SJCRH30 (cell line): Measurements from ENCODE around the gene GPC5. TPM values are rescaled to one million over a fixed set of nuclear protein-coding genes. Genes with fewer than 3 reads are reported as not detected.

Experiments used
- DNase-seq, 2 experiments: peaks; one replicate each; pipeline ENCODE4 v3.0.0-alpha.2; 2015 to 2020
- H3K27ac ChIP-seq: fragments of 250-450 bp; sonication (Bioruptor Pico); 2 replicates; pipeline ENCODE4 v1.5.1; 2020; ENCODE audit warnings: mild to moderate bottlenecking, moderate library complexity
- H3K27me3 ChIP-seq: fragments of 250-450 bp; sonication (Bioruptor Pico); 2 replicates; pipeline ENCODE4 v1.5.1; 2020; ENCODE audit warnings: mild to moderate bottlenecking, moderate library complexity
- H3K36me3 ChIP-seq: fragments of 250-450 bp; sonication (Bioruptor Pico); 2 replicates; pipeline ENCODE4 v1.5.1; 2020; ENCODE audit warnings: mild to moderate bottlenecking, moderate library complexity
- H3K4me1 ChIP-seq: fragments of 250-450 bp; sonication (Bioruptor Pico); 2 replicates; pipeline ENCODE4 v1.5.1; 2020; ENCODE audit warnings: mild to moderate bottlenecking, moderate library complexity
- H3K4me3 ChIP-seq: fragments of 250-450 bp; sonication (Bioruptor Pico); 2 replicates; pipeline ENCODE4 v1.5.1; 2020; ENCODE audit warnings: mild to moderate bottlenecking, moderate library complexity
- H3K9me3 ChIP-seq: fragments of 250-450 bp; sonication (Bioruptor Pico); replicated peaks from 2 replicates; pipeline ENCODE4 v1.5.1; 2020; ENCODE audit warnings: mild to moderate bottlenecking, moderate library complexity
- total RNA-seq: library from RNA; depleted of rRNA; stranded (reverse); fragments of >200 nt; shearing (Covaris generic); gene quantifications from 2 replicates; pipeline ENCODE4 v1.2.3, GENCODE V29; 2014

GPC5 gene
- total RNA-seq, 1 experiment from 2014 or later, result 0.49 TPM

DNA sequence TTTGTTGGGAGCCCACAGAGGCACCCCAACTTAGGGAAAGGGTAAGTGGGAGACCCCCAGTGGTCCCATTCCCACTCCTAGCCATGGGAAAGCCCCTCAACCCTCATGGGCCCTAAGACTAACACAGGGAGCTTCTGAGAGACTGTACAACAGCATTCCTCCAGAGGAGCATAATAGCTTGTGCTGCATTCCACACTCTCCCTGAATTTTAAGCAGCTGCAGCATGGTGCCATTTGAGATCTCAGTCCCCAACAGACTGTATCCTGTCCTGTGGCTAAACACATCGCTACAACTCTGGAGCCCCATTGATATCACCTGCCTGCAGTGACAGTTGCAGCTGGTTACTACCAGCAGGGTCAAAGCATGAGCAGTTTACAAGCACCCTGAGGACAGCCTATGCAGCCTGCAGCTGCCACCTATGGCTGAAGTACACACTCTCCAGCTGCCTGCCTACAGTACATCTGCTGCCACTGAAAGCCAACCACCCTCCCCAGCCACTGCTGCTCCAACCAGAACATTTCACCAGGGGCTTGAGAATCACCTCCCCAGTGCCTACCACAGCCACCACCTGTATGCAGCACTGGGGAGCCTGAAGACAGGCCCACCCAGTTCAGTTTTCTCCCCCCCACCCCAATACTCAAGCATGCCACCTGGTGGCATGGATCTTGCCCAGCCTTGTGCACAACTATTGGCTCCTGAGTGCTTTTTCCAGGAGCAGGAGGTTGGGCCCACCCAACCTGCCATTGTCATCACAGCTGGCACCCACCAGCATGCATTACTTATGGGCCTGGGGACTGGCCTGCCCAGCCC lies 557.3 kb downstream of the GPC5 start:
- no peak overlapping the region for H3K27ac ChIP-seq
- DNase-seq, result peak; percentile 2 to 4
- H3K36me3 ChIP-seq, result no peaks in the 10 kb centered on the region
- no peaks in the 10 kb centered on the region for H3K4me1 ChIP-seq
- no peaks in the 10 kb centered on the region for H3K9me3 ChIP-seq
- no peaks in the 10 kb centered on the region for H3K27me3 ChIP-seq
- no peak overlapping the region for H3K4me3 ChIP-seq

- Histone ChIP-seq H3K36me3 (no peaks in the 10 kb centered on the region), H3K4me3 (no peak overlapping the region), H3K27me3 (no peaks in the 10 kb centered on the region), H3K4me1 (no peaks in the 10 kb centered on the region), H3K9me3 (no peaks in the 10 kb centered on the region), H3K27ac (no peak overlapping the region)
- no peak for DNase-seq
These were observed 562.5 kb downstream of the GPC5 start for GRCh38 chr13:91960947-91961346.

DNA sequence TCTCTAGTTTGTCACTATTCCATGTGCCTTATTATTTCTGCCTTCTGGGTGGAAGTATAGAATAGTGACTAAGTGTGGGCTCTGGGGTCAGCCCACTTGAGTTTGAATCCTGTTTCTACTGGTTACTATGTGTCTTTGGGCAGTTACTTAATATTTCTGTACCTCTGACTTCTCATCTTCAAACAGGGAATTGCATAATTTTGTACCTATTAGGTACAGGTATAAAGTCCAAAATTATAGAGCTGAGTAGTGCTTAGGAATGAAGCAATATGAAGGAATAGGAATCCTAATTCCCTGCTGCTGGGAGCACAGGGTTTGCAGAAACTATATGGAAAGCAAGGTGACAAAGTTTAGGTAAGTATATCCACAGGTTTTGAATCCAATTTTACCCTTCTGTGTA lies 564.5 kb downstream of the GPC5 start:
- no peak for DNase-seq
- Histone ChIP-seq H3K9me3 (no peaks in the 10 kb centered on the region), H3K4me1 (no peaks in the 10 kb centered on the region), H3K4me3 (no peak overlapping the region), H3K27ac (no peak overlapping the region), H3K27me3 (no peaks in the 10 kb centered on the region), H3K36me3 (no peaks in the 10 kb centered on the region)

- Histone ChIP-seq H3K27ac (no peak overlapping the region), H3K27me3 (no peaks in the 10 kb centered on the region), H3K36me3 (no peaks in the 10 kb centered on the region), H3K4me3 (no peak overlapping the region), H3K9me3 (no peaks in the 10 kb centered on the region), H3K4me1 (no peaks in the 10 kb centered on the region)
- no peak for DNase-seq
These were observed 567.1 kb downstream of the GPC5 start for GRCh38 chr13:91965511-91965910.

DNA sequence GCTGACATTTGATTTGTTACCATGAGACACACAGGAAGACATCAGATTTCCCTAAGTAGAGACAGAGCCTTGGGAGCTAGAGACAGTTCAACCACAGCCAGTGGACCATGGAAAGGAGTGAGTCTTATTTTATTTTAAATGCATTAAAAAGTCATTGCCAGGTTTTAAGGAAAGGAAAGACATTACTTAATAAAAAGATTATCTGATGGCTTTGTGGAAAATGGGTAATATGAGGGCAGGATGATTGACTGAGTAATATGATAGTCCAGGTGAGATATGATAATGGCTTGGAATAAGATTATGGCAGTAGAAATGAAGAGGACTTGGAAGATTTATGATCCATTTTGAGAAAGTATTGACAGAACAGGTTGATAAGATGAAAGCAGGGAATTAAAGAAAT lies 580.1 kb downstream of the GPC5 start:
- H3K27me3 ChIP-seq, result no peaks in the 10 kb centered on the region
- no peaks in the 10 kb centered on the region for H3K36me3 ChIP-seq
- no peak for DNase-seq
- H3K4me3 ChIP-seq, result no peak overlapping the region
- no peak overlapping the region for H3K27ac ChIP-seq
- H3K9me3 ChIP-seq, result no peaks in the 10 kb centered on the region
- H3K4me1 ChIP-seq, result no peaks in the 10 kb centered on the region

- no peak overlapping the region for H3K27ac ChIP-seq
- H3K9me3 ChIP-seq, result no peaks in the 10 kb centered on the region
- H3K4me3 ChIP-seq, result no peak overlapping the region
- no peak for DNase-seq
- no peaks in the 10 kb centered on the region for H3K4me1 ChIP-seq
- H3K27me3 ChIP-seq, result no peaks in the 10 kb centered on the region
- H3K36me3 ChIP-seq, result no peaks in the 10 kb centered on the region
These were observed 588.5 kb downstream of the GPC5 start for GRCh38 chr13:91986761-91987483.

GRCh38 chr13:91988331-91988730 lies 589.9 kb downstream of the GPC5 start:
- H3K9me3 ChIP-seq, result no peaks in the 10 kb centered on the region
- no peaks in the 10 kb centered on the region for H3K27me3 ChIP-seq
- no peak for DNase-seq
- H3K4me3 ChIP-seq, result no peak overlapping the region
- H3K4me1 ChIP-seq, result no peaks in the 10 kb centered on the region
- H3K27ac ChIP-seq, result no peak overlapping the region
- no peaks in the 10 kb centered on the region for H3K36me3 ChIP-seq

DNA sequence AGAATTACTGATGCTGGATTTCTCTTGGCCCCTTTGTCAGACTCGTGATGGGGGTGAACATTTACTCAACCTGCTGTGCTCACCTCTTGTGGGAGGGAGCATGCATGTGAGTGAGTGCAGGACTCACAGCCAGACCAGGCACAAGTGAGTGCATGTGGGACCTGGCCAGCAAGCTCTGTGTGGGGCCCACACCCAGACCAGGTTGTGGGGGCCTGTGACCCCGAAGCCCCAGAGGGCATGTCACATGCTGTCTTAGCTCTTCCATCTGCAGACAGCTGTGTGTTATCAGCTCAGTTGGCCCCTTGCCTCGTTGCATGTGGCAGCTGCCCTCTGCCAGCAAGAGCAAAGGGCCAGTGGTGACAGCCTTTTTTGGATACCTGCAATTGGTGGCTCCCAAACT lies 614.4 kb downstream of the GPC5 start:
- no peak overlapping the region for H3K27ac ChIP-seq
- H3K36me3 ChIP-seq, result no peaks in the 10 kb centered on the region
- H3K27me3 ChIP-seq, result no peaks in the 10 kb centered on the region
- no peak overlapping the region for H3K4me3 ChIP-seq
- DNase-seq, result no peak
- no peaks in the 10 kb centered on the region for H3K9me3 ChIP-seq
- H3K4me1 ChIP-seq, result no peaks in the 10 kb centered on the region

DNA sequence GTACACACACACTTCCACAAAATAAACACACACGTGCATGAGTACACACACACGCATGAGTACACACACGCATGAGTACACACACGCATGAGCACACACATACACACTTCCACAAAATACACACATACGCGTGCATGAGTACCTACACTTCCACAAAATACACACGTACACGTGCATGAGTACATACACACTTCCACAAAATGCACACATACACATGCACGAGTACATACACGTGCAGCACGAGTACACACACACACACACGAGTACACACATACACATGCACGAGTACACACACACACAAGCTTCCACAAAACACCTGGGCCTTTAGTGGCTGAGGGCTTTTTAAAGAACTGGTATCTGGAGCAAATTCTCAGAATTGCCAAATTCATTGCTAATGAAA lies 619.3 kb downstream of the GPC5 start:
- Histone ChIP-seq H3K27ac (no peak overlapping the region), H3K4me3 (no peak overlapping the region), H3K9me3 (no peaks in the 10 kb centered on the region), H3K36me3 (no peaks in the 10 kb centered on the region), H3K27me3 (no peaks in the 10 kb centered on the region), H3K4me1 (no peaks in the 10 kb centered on the region)
- DNase-seq, result no peak

GRCh38 chr13:92028695-92029094 lies 630.3 kb downstream of the GPC5 start:
- no peak overlapping the region for H3K4me3 ChIP-seq
- no peaks in the 10 kb centered on the region for H3K9me3 ChIP-seq
- no peaks in the 10 kb centered on the region for H3K4me1 ChIP-seq
- no peaks in the 10 kb centered on the region for H3K36me3 ChIP-seq
- H3K27me3 ChIP-seq, result no peaks in the 10 kb centered on the region
- no peak for DNase-seq
- H3K27ac ChIP-seq, result no peak overlapping the region

- Histone ChIP-seq H3K4me1 (no peaks in the 10 kb centered on the region), H3K4me3 (no peak overlapping the region), H3K27me3 (no peaks in the 10 kb centered on the region), H3K9me3 (no peaks in the 10 kb centered on the region), H3K27ac (no peak overlapping the region), H3K36me3 (no peaks in the 10 kb centered on the region)
- no peak for DNase-seq
These were observed 631.2 kb downstream of the GPC5 start for GRCh38 chr13:92029641-92030040.

DNA sequence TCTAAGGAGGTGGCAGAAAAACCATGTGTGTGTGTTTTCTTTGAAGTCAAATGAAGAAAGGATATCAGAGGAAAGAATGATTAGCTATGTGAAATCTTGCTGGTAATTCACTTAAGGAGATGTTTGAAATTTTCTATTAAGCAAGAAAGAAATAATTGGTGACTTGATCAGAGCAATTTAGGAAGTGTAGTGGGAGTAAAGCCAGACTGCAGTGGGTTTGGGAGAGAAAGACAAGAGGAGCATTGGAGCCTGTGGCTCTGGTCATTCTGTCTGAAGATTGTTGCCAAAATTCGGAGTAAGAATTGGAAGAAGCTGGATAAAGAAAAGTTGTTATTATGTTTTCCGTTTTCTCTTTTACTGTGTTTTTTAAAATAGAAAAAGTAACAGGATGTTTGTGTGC lies 640.5 kb downstream of the GPC5 start:
- Histone ChIP-seq H3K4me1 (no peaks in the 10 kb centered on the region), H3K27ac (no peak overlapping the region), H3K9me3 (no peaks in the 10 kb centered on the region), H3K4me3 (no peak overlapping the region), H3K27me3 (no peaks in the 10 kb centered on the region), H3K36me3 (no peaks in the 10 kb centered on the region)
- DNase-seq, result no peak

GRCh38 chr13:92042522-92042921 lies 644.1 kb downstream of the GPC5 start:
- Histone ChIP-seq H3K36me3 (no peaks in the 10 kb centered on the region), H3K27ac (no peak overlapping the region), H3K4me1 (no peaks in the 10 kb centered on the region), H3K27me3 (no peaks in the 10 kb centered on the region), H3K4me3 (no peak overlapping the region), H3K9me3 (no peaks in the 10 kb centered on the region)
- DNase-seq, result no peak

DNA sequence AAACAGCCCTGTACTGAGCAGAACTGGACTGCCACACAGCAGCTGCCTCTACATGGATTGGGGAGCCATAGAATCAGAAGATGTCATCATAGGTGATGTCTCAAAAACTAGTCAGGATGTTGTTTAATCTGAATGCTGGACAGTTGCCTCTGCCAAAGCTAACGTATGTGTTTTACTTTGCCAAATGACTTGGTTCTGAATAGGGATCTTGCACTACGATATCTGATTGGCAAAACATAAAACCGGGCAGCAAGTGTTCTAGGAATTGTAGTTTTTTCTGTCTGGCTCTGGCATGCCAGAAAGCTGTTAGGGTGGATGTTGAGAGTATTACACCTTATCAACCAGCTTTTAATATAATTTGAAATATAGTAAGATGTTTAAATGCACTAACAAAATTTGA lies 645.9 kb downstream of the GPC5 start:
- Histone ChIP-seq H3K4me3 (no peak overlapping the region), H3K27ac (no peak overlapping the region), H3K27me3 (no peaks in the 10 kb centered on the region), H3K9me3 (no peaks in the 10 kb centered on the region), H3K4me1 (no peaks in the 10 kb centered on the region), H3K36me3 (no peaks in the 10 kb centered on the region)
- no peak for DNase-seq

DNA sequence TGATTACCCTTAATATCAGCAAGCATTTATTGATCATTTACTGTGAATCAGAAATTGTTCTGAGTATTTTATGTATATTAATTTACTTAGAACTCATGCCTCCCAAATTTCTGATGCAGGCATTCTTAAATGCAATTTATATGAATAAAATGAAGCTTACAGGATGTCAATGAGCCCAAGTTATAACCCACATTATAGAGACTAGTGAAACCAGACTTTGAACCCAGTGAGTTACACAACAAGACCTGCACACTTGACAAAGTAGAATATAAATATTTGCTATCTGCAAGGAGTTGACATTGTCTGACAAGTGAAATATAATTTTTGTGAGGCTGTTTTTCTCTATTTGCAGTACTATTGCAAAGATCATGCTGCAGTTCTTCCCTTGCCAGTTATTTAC lies 656.0 kb downstream of the GPC5 start:
- Histone ChIP-seq H3K27ac (no peak overlapping the region), H3K4me1 (no peaks in the 10 kb centered on the region), H3K36me3 (no peaks in the 10 kb centered on the region), H3K27me3 (no peaks in the 10 kb centered on the region), H3K9me3 (no peaks in the 10 kb centered on the region), H3K4me3 (no peak overlapping the region)
- DNase-seq, result no peak

DNA sequence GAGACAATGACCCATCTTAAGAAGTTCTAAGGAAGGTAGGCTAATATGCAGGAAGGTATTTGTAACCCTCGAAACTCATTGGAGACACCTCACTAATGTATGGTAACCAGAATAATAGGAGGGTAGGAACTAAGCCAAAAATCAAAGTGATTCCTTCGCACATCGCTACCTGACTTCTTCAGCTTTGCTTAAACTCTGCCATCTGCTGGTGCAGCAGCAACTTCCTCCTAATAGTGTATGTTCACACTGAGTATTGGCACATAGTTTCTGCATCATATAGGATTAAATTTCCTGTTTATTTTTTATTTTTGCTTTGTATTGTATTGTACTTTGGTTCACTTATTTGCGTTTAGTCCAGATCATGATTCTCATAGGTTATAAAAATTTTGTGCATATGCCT lies 676.2 kb downstream of the GPC5 start:
- DNase-seq, result peak in 1 of 2 experiments; percentile 5
- no peak overlapping the region for H3K27ac ChIP-seq

More for the DNA sequence above, 676.2 kb downstream of the GPC5 start:
- H3K36me3 ChIP-seq, result no peaks in the 10 kb centered on the region
- H3K27me3 ChIP-seq, result no peaks in the 10 kb centered on the region
- no peak overlapping the region for H3K4me3 ChIP-seq
- H3K9me3 ChIP-seq, result no peaks in the 10 kb centered on the region
- H3K4me1 ChIP-seq, result no peaks in the 10 kb centered on the region
